Activated CD8-positive, alpha-beta memory T cell treated with anti-CD3 and anti-CD28 coated beads for 24 hours (primary cell): ENCODE data around the gene TYMS.

Experiments used
- DNase-seq: peaks from one replicate; pipeline ENCODE4 v3.0.0-alpha.2; 2020

The TYMS gene

GRCh38 chr18:657311-658000 is at the start of gene TYMS:
Gene TYMS, plus strand, starts transcription at chr18:657653. Its CDS starts 90 bp downstream, at chr18:657743.
- peak; percentile 80 for DNase-seq

- DNase-seq = no peak
These were observed 49.5 kb upstream of the TYMS start for GRCh38 chr18:607930-608329.

GRCh38 chr18:610214-610928 is 47.1 kb upstream of the TYMS start:
- DNase-seq = no peak

- no peak for DNase-seq
These were observed 45.3 kb upstream of the TYMS start for GRCh38 chr18:612156-612555.

- DNase-seq = no peak
These were observed 43.3 kb upstream of the TYMS start for GRCh38 chr18:614193-614592.

DNA sequence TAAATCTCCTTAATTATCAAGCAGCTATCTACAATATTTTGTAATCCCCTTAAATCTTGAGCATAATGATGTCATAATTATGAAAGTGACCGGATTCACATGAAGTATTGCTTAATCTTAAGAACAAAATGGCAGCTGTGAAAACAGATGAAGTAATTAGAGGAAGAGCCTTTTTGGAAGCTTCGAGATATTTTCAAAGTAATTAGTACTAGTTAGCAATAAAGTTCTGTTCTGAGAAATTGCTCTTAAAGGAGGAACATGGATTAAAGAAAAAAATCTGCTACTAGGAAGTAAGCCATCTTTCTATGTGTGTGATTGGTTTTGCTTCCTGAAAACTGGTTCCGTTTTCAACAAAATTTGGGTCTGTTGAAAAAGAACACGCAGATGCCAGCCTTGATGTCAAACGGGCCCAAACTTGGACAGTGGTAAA is 42.3 kb upstream of the TYMS start:
- DNase-seq = no peak

GRCh38 chr18:615773-616172 is 41.7 kb upstream of the TYMS start:
- no peak for DNase-seq

DNA sequence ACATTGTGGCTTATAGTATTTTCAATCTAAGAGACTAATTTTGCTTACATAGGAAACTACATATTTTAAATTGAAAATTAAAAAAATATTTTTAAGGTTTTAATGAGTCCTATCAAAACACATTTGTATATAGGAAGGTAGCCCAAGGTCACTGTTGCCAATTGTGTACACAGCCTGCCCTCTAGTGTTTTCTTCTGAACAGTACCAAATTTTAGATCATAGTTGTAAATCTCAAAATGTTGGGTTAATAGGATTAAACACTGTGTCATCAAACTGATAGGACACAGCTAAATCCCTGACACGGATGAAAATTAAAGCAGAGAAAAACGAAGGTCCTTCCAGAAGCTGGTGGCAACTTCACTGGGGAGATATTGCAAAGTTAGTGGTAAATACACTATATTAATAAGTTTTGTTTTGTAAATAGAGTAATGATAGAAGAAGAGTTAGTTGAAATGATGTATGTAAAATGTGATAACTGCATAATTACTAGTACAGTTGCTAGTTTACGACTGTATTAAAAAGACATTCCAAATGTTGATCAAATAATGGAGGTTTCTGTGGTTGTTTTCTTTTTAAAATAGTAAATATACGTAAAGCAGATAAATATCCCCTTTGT is 41.0 kb upstream of the TYMS start:
- no peak for DNase-seq

GRCh38 chr18:617970-618504 is 39.4 kb upstream of the TYMS start:
- DNase-seq = no peak

DNA sequence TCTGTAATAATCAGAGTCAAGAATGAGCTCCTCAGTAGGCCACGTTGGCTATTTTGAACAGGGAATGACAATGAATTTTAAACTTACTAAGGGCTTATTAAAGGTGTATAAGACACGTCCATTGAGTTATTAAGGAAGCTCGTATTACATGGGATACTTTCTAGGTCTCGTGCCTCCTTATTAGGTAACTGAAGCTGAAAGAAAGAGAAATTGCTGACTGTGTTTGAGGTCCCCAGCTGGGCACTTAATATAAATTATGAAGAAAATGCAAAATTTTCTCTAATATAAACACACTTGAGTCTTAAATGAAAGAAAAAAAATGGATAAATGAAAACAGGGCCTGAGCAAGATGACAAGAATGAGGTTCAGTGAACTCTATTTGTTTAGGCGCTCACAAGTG is 38.8 kb upstream of the TYMS start:
- DNase-seq = no peak

DNA sequence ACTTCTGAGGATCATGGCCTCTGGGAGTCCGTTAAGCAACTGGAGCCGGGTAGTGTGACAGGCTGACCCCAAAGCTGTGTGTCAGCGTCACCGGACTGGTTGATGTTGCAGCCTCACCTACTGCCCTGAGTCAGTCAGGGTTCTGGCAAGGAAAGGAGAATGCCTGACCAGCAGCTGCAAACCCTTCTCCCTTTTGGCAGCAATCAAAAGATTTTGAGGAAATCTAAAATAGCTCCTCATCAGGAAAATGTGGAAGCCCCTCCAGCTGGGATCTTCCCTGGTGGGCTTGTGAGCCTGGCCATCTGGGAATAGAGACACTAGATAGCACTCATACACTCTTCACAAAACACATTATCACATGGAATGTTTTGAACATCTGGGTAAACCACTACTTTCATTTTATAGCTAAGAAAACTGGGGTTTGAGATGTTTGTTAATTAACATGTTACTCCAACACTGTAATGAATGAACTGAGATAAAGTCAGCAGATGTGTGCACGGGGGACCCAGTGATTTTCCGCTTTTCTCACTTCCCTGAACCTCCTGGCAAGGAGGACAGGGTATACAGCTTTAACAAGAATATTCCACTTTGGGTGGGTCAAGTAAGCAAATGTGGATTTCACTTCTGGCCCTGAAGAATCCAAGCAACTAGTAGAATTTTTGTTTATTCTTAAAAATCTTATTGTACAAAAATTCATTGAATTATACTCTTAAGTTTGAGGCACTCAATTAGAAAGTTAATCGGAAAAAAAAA is 36.0 kb upstream of the TYMS start:
- DNase-seq = no peak

DNA sequence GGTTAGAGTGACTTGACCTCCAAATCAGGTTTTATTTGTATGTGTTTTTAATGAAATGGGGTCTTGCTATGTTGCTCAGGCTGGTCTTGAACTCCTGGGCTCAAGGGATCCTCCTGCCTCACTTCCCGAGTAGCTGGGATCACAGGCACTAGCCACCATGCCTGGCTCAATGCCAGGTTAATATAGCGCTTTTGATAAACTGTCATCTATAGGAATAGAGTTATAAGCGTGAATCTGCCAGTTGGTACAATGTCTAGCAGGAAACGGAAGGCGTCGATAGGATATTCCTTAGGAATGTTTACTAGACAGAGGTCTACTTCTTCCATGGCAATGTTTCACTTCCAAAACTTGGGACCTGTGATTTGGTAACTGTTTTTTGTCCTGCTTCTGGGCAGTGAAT is 35.2 kb upstream of the TYMS start:
- DNase-seq = no peak

DNA sequence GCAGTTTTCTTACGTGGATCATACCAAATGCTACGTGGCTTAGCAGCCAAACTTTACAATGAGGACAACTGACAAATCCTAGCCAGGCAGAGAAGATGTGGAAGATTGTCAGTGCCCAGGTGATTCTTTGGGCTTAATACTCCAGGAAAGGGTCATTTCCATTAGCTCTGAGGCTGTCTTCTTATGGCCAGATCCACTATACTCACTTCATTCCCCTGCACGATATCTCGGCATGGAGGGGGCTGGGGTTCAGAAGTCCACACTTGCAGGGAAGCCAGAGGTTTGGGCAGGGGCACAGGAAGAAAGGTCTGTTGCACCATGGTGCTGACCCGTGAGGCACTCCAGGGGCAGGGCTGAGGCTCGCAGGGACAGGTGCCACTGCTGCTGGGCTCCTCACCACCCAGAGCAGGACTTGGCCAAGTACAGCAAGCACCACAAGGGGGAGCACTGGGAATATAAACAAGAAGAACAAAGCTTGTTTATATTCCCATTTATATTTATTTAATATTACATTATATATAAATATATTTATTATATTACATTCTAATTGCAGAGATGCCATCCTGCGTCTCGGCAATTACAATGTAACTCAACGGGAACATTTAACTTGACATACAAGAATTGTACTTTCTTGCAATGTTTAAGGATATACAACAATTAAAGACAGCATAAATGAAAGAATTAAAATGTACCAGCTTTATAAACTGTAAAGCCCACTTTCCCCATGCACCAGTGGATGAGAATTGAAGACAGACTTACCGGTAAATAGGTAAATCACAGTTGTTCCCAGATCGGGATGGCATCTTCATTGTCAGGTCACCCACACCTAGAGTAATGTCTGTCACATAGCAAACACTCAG is 33.5 kb upstream of the TYMS start:
- DNase-seq = peak; percentile 78

- no peak for DNase-seq
These were observed 30.2 kb upstream of the TYMS start for GRCh38 chr18:627231-627630.

GRCh38 chr18:629269-630150 is 27.9 kb upstream of the TYMS start:
- DNase-seq = no peak

DNA sequence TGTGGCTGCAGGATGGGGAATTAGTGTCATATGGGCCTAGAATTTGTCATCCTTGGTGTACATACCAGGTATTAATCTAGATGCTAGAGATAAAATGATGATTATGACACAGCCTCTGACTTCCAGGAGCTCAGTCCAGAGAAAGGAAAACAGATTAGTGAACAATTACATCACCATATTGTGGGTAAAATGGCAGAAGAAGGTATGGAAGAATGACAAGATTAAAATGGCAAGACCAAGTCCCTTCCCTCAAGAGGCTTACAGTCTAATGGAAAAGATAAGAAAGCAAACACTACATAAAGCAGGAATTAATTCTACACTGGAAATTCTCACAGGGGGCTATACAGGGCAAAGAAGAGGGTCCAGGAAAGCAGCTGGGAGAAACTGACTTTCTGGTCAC is 25.9 kb upstream of the TYMS start:
- DNase-seq = no peak

DNA sequence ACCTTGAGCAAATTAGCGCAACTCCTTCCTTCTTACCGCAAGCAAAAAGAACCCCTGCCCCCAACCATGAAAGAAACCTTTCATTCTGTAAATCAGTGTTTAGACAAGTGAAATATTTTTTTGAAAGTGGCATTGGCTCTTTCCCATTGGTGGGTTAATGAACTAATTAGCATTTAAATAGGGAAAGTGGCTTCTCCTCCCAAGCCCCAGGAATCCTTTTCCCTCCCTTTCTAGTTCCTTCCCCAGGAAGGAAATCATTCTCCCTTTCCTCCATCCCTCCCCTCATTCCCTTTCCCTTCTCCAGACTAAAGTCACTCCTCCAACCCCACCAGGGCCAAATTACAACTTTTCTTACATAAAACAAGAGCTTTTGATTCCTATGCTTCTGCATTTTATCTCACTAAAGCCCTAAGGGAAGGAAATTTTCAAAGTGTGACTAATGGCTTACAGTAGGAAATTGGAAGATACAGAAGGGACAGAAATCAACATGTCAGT is 22.9 kb upstream of the TYMS start:
- no peak for DNase-seq

DNA sequence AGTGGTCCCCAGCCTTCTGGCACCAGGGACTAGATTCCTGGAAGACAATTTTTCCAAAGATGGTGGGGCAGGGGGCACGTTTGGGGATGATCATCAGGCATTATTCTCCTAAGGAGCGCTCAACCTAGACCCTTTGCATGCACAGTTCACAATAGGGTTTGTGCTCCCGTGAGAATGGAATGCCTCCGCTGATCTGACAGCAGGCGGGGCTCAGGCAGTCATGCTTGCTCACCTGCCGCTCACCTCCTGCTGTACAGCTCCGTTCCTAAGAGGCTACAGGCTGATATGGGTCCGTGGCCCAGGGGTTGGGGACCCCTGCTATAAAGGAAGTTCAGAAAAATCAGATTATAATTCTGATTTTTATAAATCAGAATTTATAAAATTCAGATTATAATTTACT is 22.3 kb upstream of the TYMS start:
- no peak for DNase-seq

DNA sequence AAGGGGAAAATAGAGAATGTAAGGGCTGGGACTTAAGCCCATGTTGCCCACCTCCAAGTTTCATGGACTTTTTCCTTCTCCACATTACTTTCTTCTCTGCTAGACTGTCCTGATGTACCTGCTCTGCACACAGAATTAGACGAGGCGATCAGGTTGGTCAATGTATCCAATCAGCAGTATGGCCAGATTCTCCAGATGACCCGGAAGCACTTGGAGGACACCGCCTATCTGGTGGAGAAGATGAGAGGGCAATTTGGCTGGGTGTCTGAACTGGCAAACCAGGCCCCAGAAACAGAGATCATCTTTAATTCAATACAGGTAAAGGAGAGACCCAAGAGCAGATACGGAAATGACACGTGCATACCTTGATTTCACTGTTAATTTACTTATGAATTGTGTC is 16.2 kb upstream of the TYMS start:
- DNase-seq = no peak

DNA sequence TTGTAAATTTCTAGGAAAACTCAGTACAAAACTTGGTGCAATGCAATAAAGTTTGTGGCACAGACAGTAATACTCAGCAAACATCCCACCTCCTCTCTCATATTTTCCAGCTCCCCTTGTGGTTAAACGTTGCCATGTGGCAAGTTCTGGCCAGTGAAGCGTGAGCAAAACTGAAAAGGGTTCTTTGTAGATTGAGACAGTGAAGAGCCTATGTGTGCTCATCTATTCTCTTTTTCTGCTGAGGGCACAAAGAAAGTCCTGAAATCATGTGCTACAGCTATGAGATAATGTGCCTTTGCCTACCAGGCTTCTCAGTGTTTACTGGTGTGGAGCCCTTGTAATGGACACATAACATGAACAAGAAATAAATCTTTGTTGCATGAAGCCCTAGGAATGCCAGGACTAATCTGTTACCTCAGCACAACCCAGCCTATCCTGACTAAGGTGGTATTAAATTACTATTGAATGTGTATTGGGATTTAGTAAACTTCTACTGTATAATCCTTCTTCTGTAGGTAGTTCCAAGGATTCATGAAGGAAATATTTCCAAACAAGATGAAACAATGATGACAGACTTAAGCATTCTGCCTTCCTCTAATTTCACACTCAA is 13.0 kb upstream of the TYMS start:
- DNase-seq = no peak

DNA sequence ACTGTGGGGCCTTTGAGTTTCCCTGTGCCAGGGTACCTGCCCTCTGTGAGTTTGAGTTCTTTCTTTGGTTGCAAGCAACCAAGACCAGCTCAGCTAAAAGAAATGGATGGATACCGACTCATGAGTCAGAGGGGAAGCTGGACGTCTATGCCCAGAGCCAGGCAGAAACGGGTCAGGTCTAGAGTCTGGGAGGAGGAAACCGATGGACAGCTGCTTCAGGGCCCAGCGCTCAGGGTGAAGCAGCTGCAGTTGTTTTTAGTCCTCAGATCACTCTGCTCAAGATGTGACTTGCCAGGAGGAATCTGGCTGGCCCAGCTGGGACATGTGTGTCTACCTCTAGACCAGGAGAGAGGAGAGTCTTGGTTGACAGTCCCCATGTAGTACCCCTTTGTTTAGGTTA is 10.1 kb upstream of the TYMS start:
- DNase-seq = no peak
